Ishikawa (cell line): ENCODE data around the gene FURIN.

Source experiments
- CEBPB ChIP-seq: IDR thresholded peaks from 2 replicates; pipeline ENCODE4 v1.6.1; 2012
- CREB1 ChIP-seq: IDR thresholded peaks from 2 replicates; pipeline ENCODE4 v1.6.1; 2012; ENCODE audit warnings: low read depth
- EGR1 ChIP-seq: IDR thresholded peaks from 2 replicates; pipeline ENCODE4 v1.6.1; 2012
- EP300 ChIP-seq: IDR thresholded peaks from 2 replicates; pipeline ENCODE4 v1.6.1; 2012; ENCODE audit warnings: borderline replicate concordance
- FOXM1 ChIP-seq: IDR thresholded peaks from 2 replicates; pipeline ENCODE4 v1.6.1; 2012; ENCODE audit warnings: low read depth, borderline replicate concordance
- NFIC ChIP-seq: IDR thresholded peaks from 2 replicates; pipeline ENCODE4 v1.6.1; 2012
- RAD21 ChIP-seq: IDR thresholded peaks from 2 replicates; pipeline ENCODE4 v1.6.1; 2012; ENCODE audit warnings: low read depth
- REST ChIP-seq: IDR thresholded peaks from 2 replicates; pipeline ENCODE4 v1.6.1; 2012; ENCODE audit warnings: low read depth, mild to moderate bottlenecking
- TAF1 ChIP-seq: IDR thresholded peaks from 2 replicates; pipeline ENCODE4 v1.6.1; 2012; ENCODE audit warnings: low read depth, mild to moderate bottlenecking
- TCF12 ChIP-seq: IDR thresholded peaks from 2 replicates; pipeline ENCODE4 v1.6.1; 2012; ENCODE audit warnings: low read depth
- TEAD4 ChIP-seq: IDR thresholded peaks from 2 replicates; pipeline ENCODE4 v1.6.1; 2012
- USF1 ChIP-seq: IDR thresholded peaks from 2 replicates; pipeline ENCODE4 v1.6.1; 2012
- YY1 ChIP-seq: IDR thresholded peaks from 2 replicates; pipeline ENCODE4 v1.6.1; 2012; ENCODE audit warnings: low read depth
- ZBTB7A ChIP-seq: IDR thresholded peaks from 2 replicates; pipeline ENCODE4 v1.6.1; 2012; ENCODE audit warnings: low read depth
- TF ChIP-seq, protein P1 (sequence below): IDR thresholded peaks from 2 replicates; pipeline ENCODE4 v1.6.1; 2012

The FURIN gene

GRCh38 chr15:90918835-90919234 is 50.4 kb downstream of the FURIN start:
- TF ChIP-seq EP300 (no peak), CEBPB (no peak), YY1 (no peak), CREB1 (no peak), RAD21 (no peak), FOXM1 (no peak), TCF12 (no peak), TAF1 (no peak), NFIC (no peak)

GRCh38 chr15:90921887-90922286 is 53.5 kb downstream of the FURIN start:
- TF ChIP-seq EGR1 (no peak), RAD21 (no peak), ZBTB7A (no peak), CEBPB (no peak; the same call in 1 of the 2 replicates), YY1 (no peak)
- TF ChIP-seq, protein P1, sequence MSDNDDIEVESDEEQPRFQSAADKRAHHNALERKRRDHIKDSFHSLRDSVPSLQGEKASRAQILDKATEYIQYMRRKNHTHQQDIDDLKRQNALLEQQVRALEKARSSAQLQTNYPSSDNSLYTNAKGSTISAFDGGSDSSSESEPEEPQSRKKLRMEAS = no peak

DNA sequence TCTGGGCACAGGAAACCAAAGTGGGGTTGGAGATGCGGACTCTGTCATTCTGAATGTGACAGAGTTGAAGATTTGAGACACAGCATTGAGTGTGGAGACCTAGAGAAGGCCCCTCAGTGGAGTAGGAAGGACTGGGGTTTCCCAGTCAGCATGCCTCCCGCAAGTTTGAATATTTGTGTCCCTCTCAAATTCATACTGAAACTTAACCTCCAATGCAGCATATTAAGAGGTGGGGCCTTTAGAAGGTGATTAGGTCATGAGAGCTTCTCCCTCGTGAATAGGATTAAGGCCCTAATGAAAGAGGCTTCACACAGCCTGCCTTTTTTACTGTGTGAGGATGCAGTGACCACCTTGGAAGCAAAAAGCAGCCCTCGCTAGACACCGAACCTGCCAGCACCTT is 56.0 kb downstream of the FURIN start:
- TF ChIP-seq TEAD4 = no peak
- TF ChIP-seq, protein P1 = no peak
- no peak for TF ChIP-seq YY1
- TF ChIP-seq ZBTB7A = no peak
- TF ChIP-seq TAF1 = no peak
- TF ChIP-seq TCF12 = no peak
- TF ChIP-seq NFIC = no peak
- TF ChIP-seq EP300 = no peak
- no peak for TF ChIP-seq RAD21
- TF ChIP-seq CEBPB = no peak
- no peak for TF ChIP-seq USF1
- TF ChIP-seq EGR1 = no peak
- no peak for TF ChIP-seq CREB1

DNA sequence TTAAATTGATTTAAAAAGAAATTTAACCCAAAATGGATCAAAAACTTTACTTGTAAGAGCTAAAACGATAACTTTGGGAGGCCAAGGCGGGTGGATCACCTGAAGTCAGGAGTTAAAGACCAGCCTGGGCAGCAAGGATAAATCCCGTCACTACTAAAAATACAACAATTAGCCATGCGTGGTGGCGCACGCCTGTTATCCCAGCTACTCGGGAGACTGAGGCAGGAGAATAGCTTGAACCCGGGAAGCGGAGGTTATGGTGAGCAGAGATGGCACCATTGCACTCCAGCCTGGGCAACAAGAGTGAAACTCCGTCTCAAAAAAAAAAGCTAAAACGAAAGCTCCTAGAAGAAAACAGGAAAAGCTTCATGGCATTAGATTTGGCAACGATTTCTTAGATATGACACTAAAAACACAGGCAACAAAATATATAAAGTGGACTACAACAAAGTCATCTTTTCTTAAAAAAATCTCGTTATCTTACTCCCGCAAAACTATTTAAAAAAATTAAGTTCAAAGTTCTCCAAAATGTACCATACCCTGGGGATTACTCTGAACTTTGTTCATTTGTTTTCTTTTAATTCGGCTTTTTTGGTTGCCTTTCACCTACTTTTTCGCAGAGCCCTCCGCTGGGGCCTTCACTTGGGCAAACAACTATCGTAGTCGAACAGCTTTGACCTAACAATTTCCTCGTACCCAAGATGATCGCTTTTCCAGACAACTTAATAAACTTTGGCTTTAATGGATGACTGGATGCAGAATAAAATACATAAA is 61.0 kb downstream of the FURIN start:
- no peak for TF ChIP-seq EP300
- no peak for TF ChIP-seq NFIC
- TF ChIP-seq, protein P1 = no peak
- TF ChIP-seq TCF12 = no peak
- no peak for TF ChIP-seq CEBPB
- no peak for TF ChIP-seq TEAD4
- TF ChIP-seq USF1 = no peak
- no peak for TF ChIP-seq REST
- TF ChIP-seq YY1 = no peak
- TF ChIP-seq TAF1 = no peak

- no peak for TF ChIP-seq ZBTB7A
- TF ChIP-seq YY1 = no peak
- no peak for TF ChIP-seq FOXM1
- no peak for TF ChIP-seq EP300
- TF ChIP-seq TEAD4 = no peak
Observed at GRCh38 chr15:90930861-90931574, 62.6 kb downstream of the FURIN start.

DNA sequence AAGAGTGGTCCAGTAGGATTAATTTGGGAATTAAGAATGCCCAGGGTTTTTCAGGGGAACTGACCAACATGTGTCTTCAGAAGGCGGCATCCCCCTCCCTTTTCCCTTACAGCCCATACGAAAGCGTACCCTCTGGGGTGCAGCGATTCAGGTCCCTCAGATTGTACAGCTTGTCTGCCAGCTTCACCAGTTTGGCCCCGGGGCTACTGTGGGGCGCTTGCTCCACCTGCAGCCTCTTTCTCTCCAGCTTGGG is 63.1 kb downstream of the FURIN start:
- TF ChIP-seq EP300 (no peak), EGR1 (no peak), TEAD4 (no peak), CEBPB (no peak), YY1 (no peak), REST (no peak)
